CD14-positive monocyte (primary cell): ENCODE data around the gene AGT. TPM values are rescaled to one million over a fixed set of nuclear protein-coding genes. Genes with fewer than 3 reads are reported as not detected.
"Not testable (repeated sequence)": the region's sequence is repeated elsewhere in the genome, so short reads cannot be mapped to it uniquely, and the experiment has no call there.

Experiments used
- DNase-seq, 3 donors: peaks; one replicate each; pipeline ENCODE4 v3.0.0-alpha.2; 2011 to 2022
- H2AFZ ChIP-seq: 2 replicates; pipeline ENCODE4 v1.6.0; 2012; ENCODE audit warnings: mild to moderate bottlenecking, low read depth, low read length, inconsistent platforms; ENCODE audit not compliant: insufficient read depth, poor library complexity, severe bottlenecking
- H3K27ac ChIP-seq, 2 donors: 1 replicate in 1 of 2; 2 replicates in 1 of 2; pipeline ENCODE4 v1.5.1; 2012 to 2013; ENCODE audit warnings: low read length in 2 of 2, control low read depth in 1 of 2, inconsistent platforms in 1 of 2, low read depth in 1 of 2, mild to moderate bottlenecking in 1 of 2
- H3K27me3 ChIP-seq, 2 donors: one replicate each; pipeline versions ENCODE4 v1.6.0 to v1.6.1; 2011 to 2013; ENCODE audit warnings: low read length in 2 of 2; ENCODE audit not compliant: control insufficient read depth in 2 of 2, insufficient read depth in 2 of 2
- H3K36me3 ChIP-seq, 2 donors: replicated peaks in 1 of 2; 1 replicate in 1 of 2; 2 replicates in 1 of 2; pipeline versions ENCODE4 v1.5.1 to v1.6.1; 2012 to 2013; ENCODE audit warnings: low read length in 2 of 2, control low read depth in 1 of 2, inconsistent platforms in 1 of 2, mild to moderate bottlenecking in 1 of 2; ENCODE audit not compliant: insufficient read depth in 2 of 2, control insufficient read depth in 1 of 2
- H3K4me1 ChIP-seq, 2 donors: 1 replicate in 1 of 2; 2 replicates in 1 of 2; pipeline versions ENCODE4 v1.5.1 to v1.6.1; 2012 to 2013; ENCODE audit warnings: low read length in 2 of 2, control low read depth in 1 of 2, inconsistent platforms in 1 of 2, mild to moderate bottlenecking in 1 of 2, moderate library complexity in 1 of 2; ENCODE audit not compliant: insufficient read depth in 2 of 2, control insufficient read depth in 1 of 2
- H3K4me2 ChIP-seq: replicated peaks from 2 replicates; pipeline ENCODE3; 2012; ENCODE audit warnings: low read length, moderate library complexity, mild to moderate bottlenecking; ENCODE audit not compliant: poor library complexity, severe bottlenecking; ENCODE audit errors: extremely low read depth
- H3K4me3 ChIP-seq, 3 experiments: fragments of 200-600 bp in 1 of 3; sonication (generic) in 1 of 3; replicated peaks in 1 of 3; 1 replicate in 2 of 3; 2 replicates in 1 of 3; pipeline ENCODE4 v1.5.1; 2011 to 2013; ENCODE audit warnings: low read length in 3 of 3, mild to moderate bottlenecking in 3 of 3, control low read depth in 2 of 3, low read depth in 2 of 3, inconsistent platforms in 1 of 3, moderate library complexity in 1 of 3
- H3K79me2 ChIP-seq: 2 replicates; pipeline ENCODE4 v1.6.0; 2012; ENCODE audit warnings: mild to moderate bottlenecking, control low read depth, inconsistent platforms, low read length, moderate library complexity; ENCODE audit not compliant: insufficient read depth
- H3K9ac ChIP-seq: 2 replicates; pipeline ENCODE4 v1.6.0; 2017; ENCODE audit warnings: low read length, mild to moderate bottlenecking; ENCODE audit not compliant: insufficient read depth, poor library complexity, severe bottlenecking
- H3K9me3 ChIP-seq, 2 donors: replicated peaks in 1 of 2; 1 replicate in 1 of 2; 2 replicates in 1 of 2; pipeline versions ENCODE4 v1.5.1 to v1.6.1; 2012 to 2013; ENCODE audit warnings: low read length in 2 of 2, control low read depth in 1 of 2; ENCODE audit not compliant: control insufficient read depth in 1 of 2, insufficient read depth in 1 of 2
- H4K20me1 ChIP-seq: 2 replicates; pipeline ENCODE4 v1.6.0; 2012; ENCODE audit warnings: mild to moderate bottlenecking, low read length, control low read depth, moderate library complexity; ENCODE audit not compliant: insufficient read depth
- H3K27ac Mint-ChIP-seq, 7 donors: one replicate each; pipeline ENCODE4 v1.8.0; 2020; ENCODE audit warnings: mild to moderate bottlenecking in 7 of 7, mixed read lengths in 7 of 7, moderate library complexity in 6 of 7, inconsistent platforms in 2 of 7
- H3K27me3 Mint-ChIP-seq, 3 donors: one replicate each; pipeline ENCODE4 v1.8.0; 2021 to 2022; ENCODE audit warnings: low read depth in 3 of 3, mild to moderate bottlenecking in 3 of 3, mixed read lengths in 3 of 3, moderate library complexity in 3 of 3, inconsistent platforms in 1 of 3
- H3K36me3 Mint-ChIP-seq, 2 donors: one replicate each; pipeline ENCODE4 v1.8.0; 2020; ENCODE audit warnings: mixed read lengths in 2 of 2, inconsistent platforms in 1 of 2, mild to moderate bottlenecking in 1 of 2
- H3K4me1 Mint-ChIP-seq: one replicate; pipeline ENCODE4 v1.8.0; 2020; ENCODE audit warnings: mild to moderate bottlenecking, mixed read lengths
- H3K4me3 Mint-ChIP-seq, 2 donors: one replicate each; pipeline ENCODE4 v1.8.0; 2020; ENCODE audit warnings: mild to moderate bottlenecking in 2 of 2, mixed read lengths in 2 of 2, moderate library complexity in 1 of 2
- H3K9me3 Mint-ChIP-seq, 7 donors: one replicate each; pipeline ENCODE4 v1.8.0; 2020 to 2022; ENCODE audit warnings: mixed read lengths in 7 of 7, mild to moderate bottlenecking in 6 of 7, moderate library complexity in 6 of 7, inconsistent platforms in 2 of 7
- CTCF ChIP-seq: fragments of 200-600 bp; IDR thresholded peaks from one replicate; pipeline ENCODE4 v1.8.0; 2022; ENCODE audit warnings: antibody characterized with exemption, mild to moderate bottlenecking
- WGBS: methylation state at CpG from one replicate; pipeline ENCODE4 v1.1.5; 2013; ENCODE audit warnings: missing lambda C conversion rate; ENCODE audit not compliant: insufficient coverage; 5-methylcytosine and 5-hydroxymethylcytosine counted together
- intact Hi-C, 2 donors: fragments of 100-400 bp; cut with micrococcal nuclease; formaldehyde crosslinking; loops; one replicate each; pipeline versions ENCODE4 v1.15.0 to v1.15.1; 2023
- polyA plus RNA-seq, 3 donors: library from polyadenylated mRNA; depleted of rRNA in 1 of 3; unstranded in 2 of 3; stranded (reverse) in 1 of 3; fragments of 300-500 nt in 2 of 3; fragments of >200 nt in 1 of 3; fragmentation: Illumina TruSeq in 2 of 3; gene quantifications; 1 replicate in 2 of 3; 2 replicates in 1 of 3; pipeline ENCODE4 v1.2.3, GENCODE V29; 2012 to 2021

Gene AGT
- polyA plus RNA-seq, 3 donors, result 0.04 TPM; not detected in 2

GRCh38 chr1:230700132-230700531 is 13.8 kb downstream of the AGT start:
- no peaks in the 10 kb centered on the region for H4K20me1 ChIP-seq
- no peaks in the 10 kb centered on the region for H3K9me3 Mint-ChIP-seq
- no peaks in the 10 kb centered on the region for H3K9me3 ChIP-seq
- no peaks in the 10 kb centered on the region for H3K79me2 ChIP-seq
- H3K4me2 ChIP-seq, result no peak overlapping the region
- no peaks in the 10 kb centered on the region for H3K27me3 ChIP-seq
- no peak overlapping the region for H3K27ac Mint-ChIP-seq
- intact Hi-C loops, result no loop called here
- no peaks in the 10 kb centered on the region for H3K4me1 Mint-ChIP-seq
- H3K4me3 ChIP-seq, result no peak overlapping the region
- H3K27me3 Mint-ChIP-seq, result peaks cover 0 to 2% (median 2%) of the 10 kb centered on the region in 3 donors
- H3K9ac ChIP-seq, result no peak overlapping the region
- peaks cover 0 to 2% of the 10 kb centered on the region in 2 donors for H3K36me3 Mint-ChIP-seq
- H3K36me3 ChIP-seq, result no peaks in the 10 kb centered on the region
- no peaks in the 10 kb centered on the region for H3K4me1 ChIP-seq
- no peak for TF ChIP-seq CTCF
- no peak for DNase-seq
- H2AFZ ChIP-seq, result no peak overlapping the region
- H3K27ac ChIP-seq, result no peak overlapping the region
- H3K4me3 Mint-ChIP-seq, result no peak overlapping the region
- no CpG with 5 or more reads among the region's 4 CpGs for WGBS

- Mint-ChIP-seq H3K36me3 (peaks cover 0 to 6% of the 10 kb centered on the region in 2 donors), H3K4me3 (no peak overlapping the region), H3K27ac (no peak overlapping the region), H3K4me1 (no peaks in the 10 kb centered on the region), H3K27me3 (peaks cover 0 to 2% (median 2%) of the 10 kb centered on the region in 3 donors), H3K9me3 (no peaks in the 10 kb centered on the region)
- WGBS, result no CpG with 5 or more reads among the region's 1 CpG
- Histone ChIP-seq H3K27me3 (no peaks in the 10 kb centered on the region), H3K4me2 (no peak overlapping the region), H3K9me3 (no peaks in the 10 kb centered on the region), H3K4me1 (no peaks in the 10 kb centered on the region), H3K79me2 (no peaks in the 10 kb centered on the region), H2AFZ (no peak overlapping the region), H3K27ac (no peak overlapping the region), H4K20me1 (no peaks in the 10 kb centered on the region), H3K9ac (no peak overlapping the region), H3K36me3 (peaks cover 0 to under 1% of the 10 kb centered on the region in 2 donors), H3K4me3 (no peak overlapping the region)
- DNase-seq, result no peak
- no peak for TF ChIP-seq CTCF
- intact Hi-C loops, result no loop called here
Measured at GRCh38 chr1:230699716-230700115, 14.2 kb downstream of the AGT start.

GRCh38 chr1:230698964-230699363 is 15.0 kb downstream of the AGT start:
- H3K9me3 Mint-ChIP-seq, result not testable (repeated sequence)

More at GRCh38 chr1:230698964-230699363, 15.0 kb downstream of the AGT start:
- intact Hi-C loops, H3K27me3 ChIP-seq, H2AFZ ChIP-seq, H3K4me2 ChIP-seq, H3K27ac ChIP-seq, H3K4me1 ChIP-seq, H3K27ac Mint-ChIP-seq, H3K4me1 Mint-ChIP-seq, H3K79me2 ChIP-seq, H3K27me3 Mint-ChIP-seq, H3K4me3 Mint-ChIP-seq, DNase-seq, H3K9me3 ChIP-seq, H3K4me3 ChIP-seq, H3K36me3 ChIP-seq, H4K20me1 ChIP-seq, H3K9ac ChIP-seq: not testable (repeated sequence)
- peaks cover 4 to 13% of the 10 kb centered on the region in 2 donors for H3K36me3 Mint-ChIP-seq
